BLaER1 treated with 17β-estradiol and CSF1 and Interleukin-3, amounts not matched to agents 10 nM and 100 nM (cell line): ENCODE data around the gene PRKAR1A.
A peak's percentile ranks its signal among the peaks of the same experiment; 100 is the strongest.
"Not testable (repeated sequence)": the region's sequence is repeated elsewhere in the genome, so short reads cannot be mapped to it uniquely, and the experiment has no call there.

Experiments used
- H3K27ac ChIP-seq, 11 experiments: shearing (Covaris generic); formaldehyde crosslinking; 2 replicates each; pipeline ENCODE4 v1.8.1; 2022
- H3K27me3 ChIP-seq, 11 experiments: shearing (Covaris generic); formaldehyde crosslinking; 2 replicates each; pipeline ENCODE4 v1.8.1; 2022
- H3K36me3 ChIP-seq, 11 experiments: shearing (Covaris generic); formaldehyde crosslinking; 2 replicates each; pipeline ENCODE4 v1.8.1; 2022
- H3K4me1 ChIP-seq, 10 experiments: shearing (Covaris generic); formaldehyde crosslinking; 2 replicates each; pipeline ENCODE4 v1.8.1; 2022
- H3K4me2 ChIP-seq, 11 experiments: shearing (Covaris generic); formaldehyde crosslinking; 2 replicates each; pipeline ENCODE4 v1.8.1; 2022
- H3K4me3 ChIP-seq, 10 experiments: shearing (Covaris generic); formaldehyde crosslinking; 2 replicates each; pipeline ENCODE4 v1.8.1; 2022
- H3K9ac ChIP-seq, 11 experiments: shearing (Covaris generic); formaldehyde crosslinking; 2 replicates each; pipeline ENCODE4 v1.8.1; 2022
- H3K9me3 ChIP-seq, 11 experiments: shearing (Covaris generic); formaldehyde crosslinking; replicated peaks in 1 of 11; 2 replicates each; pipeline ENCODE4 v1.8.1; 2022
- H4K20me1 ChIP-seq, 11 experiments: shearing (Covaris generic); formaldehyde crosslinking; 2 replicates each; pipeline ENCODE4 v1.8.1; 2022
- Cebpa-rat ChIP-seq, 11 experiments: shearing (Covaris generic); IDR thresholded peaks; 2 replicates each; pipeline ENCODE4 v1.8.1; 2022

PRKAR1A gene

DNA sequence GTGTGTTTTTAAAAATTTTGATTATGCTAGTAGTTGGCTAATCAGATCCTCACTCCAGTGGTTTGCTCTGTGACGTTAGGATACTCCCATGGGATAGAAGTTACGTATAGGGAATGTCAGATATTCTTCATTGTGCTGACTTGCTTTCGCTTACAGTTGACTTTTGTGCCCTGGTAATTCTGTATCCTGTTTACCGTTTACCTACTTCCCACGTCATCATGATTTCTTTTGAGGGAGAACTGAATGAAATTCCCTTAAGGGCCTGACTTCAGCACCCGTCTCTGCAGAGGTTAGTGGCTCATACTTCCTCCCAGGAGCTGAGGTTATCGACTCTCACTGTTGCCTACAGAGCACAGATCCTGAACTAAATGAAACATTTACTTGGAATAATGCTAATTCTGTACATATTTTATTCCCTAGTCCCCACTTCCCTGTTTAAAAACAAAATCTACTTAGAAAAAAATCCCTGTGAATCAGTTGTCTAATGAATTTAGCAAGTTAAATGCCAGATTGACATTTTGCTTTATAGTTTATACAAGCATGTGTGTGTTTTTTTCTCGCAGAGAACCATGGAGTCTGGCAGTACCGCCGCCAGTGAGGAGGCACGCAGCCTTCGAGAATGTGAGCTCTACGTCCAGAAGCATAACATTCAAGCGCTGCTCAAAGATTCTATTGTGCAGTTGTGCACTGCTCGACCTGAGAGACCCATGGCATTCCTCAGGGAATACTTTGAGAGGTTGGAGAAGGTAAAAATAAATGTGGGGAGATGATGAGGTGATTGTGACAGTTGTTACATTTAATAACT lies 2.8 kb downstream of the PRKAR1A start:
- no peak for TF ChIP-seq Cebpa-rat (IDR thresholded peaks at IDR 0.05)
- peak overlapping the region; percentile 87 to 99 (median 95) for H3K4me2 ChIP-seq
- H3K9me3 ChIP-seq, result peaks cover 13 to 28% (median 16%) of the 10 kb centered on the region in 11 experiments; a peak in 20 of 22 replicates
- H3K27me3 ChIP-seq, result no peaks in the 10 kb centered on the region; a peak in 1 of 22 replicates
- peak overlapping the region; percentile 8 to 98 (median 92); a peak in 17 of 22 replicates for H3K27ac ChIP-seq
- peaks cover 25 to 60% (median 42%) of the 10 kb centered on the region in 10 experiments for H3K4me1 ChIP-seq
- H3K4me3 ChIP-seq, result peak overlapping the region; percentile 78 to 97 (median 92)
- H3K36me3 ChIP-seq, result peaks cover 43 to 50% (median 48%) of the 10 kb centered on the region in 11 experiments
- H4K20me1 ChIP-seq, result peaks cover 26 to 69% (median 51%) of the 10 kb centered on the region in 11 experiments; a peak in 21 of 22 replicates
- peak overlapping the region; percentile 85 to 98 (median 92); a peak in 21 of 22 replicates for H3K9ac ChIP-seq

DNA sequence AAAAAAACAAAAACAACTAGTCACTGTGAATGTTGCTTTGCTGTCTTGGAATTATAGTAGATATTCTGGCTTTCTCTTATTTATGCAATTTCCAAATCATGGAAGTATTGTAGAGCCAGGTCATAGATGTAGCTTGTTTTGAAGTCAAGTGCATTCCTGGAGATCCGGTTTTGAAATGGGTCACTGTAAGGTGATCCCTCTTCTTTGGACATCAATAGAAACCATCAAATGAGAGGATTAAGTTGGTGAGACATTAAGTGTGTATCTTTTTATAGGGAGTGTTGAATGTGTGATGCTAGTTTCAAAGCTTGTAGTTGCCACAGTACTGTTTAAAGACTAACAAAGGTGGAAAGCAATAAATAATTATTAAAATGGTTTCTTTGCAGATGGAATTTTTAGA lies 4.5 kb downstream of the PRKAR1A start:
- TF ChIP-seq Cebpa-rat (IDR thresholded peaks at IDR 0.05), result no peak
- no peak overlapping the region for H3K4me3 ChIP-seq
- H3K27me3 ChIP-seq, result no peaks in the 10 kb centered on the region
- peaks cover 13 to 28% (median 16%) of the 10 kb centered on the region in 11 experiments; a peak in 20 of 22 replicates for H3K9me3 ChIP-seq
- no peak overlapping the region for H3K9ac ChIP-seq
- H4K20me1 ChIP-seq, result peaks cover 33 to 86% (median 68%) of the 10 kb centered on the region in 11 experiments
- no peak overlapping the region for H3K27ac ChIP-seq
- no peak overlapping the region for H3K4me2 ChIP-seq
- H3K4me1 ChIP-seq, result peaks cover 18 to 45% (median 27%) of the 10 kb centered on the region in 10 experiments
- peaks cover 56 to 67% (median 64%) of the 10 kb centered on the region in 11 experiments for H3K36me3 ChIP-seq

DNA sequence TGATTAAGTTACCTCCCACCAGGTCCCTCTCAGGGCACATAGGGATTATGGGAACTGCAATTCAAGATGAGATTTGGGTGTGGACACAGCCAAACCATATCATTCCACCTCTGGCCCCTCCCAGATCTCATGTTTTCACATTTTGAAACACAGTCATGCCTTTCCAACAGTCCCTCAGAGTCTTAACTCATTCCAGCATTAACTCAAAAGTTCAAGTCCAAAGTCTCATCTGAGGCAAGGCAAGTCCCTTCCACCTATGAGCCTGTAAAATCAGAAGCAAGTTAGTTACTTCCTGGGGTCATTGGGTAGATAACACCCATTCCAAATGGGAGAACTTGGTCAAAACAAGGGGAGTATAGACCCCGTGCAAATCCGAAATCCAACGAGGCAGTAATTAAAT lies 5.4 kb downstream of the PRKAR1A start:
- peak overlapping the region in 2 of 11 experiments; percentile 43 to 53; a peak in 2 of 22 replicates for H3K4me2 ChIP-seq
- H3K9ac ChIP-seq, H3K4me3 ChIP-seq, H3K27ac ChIP-seq, H3K27me3 ChIP-seq: not testable (repeated sequence)
- H3K4me1 ChIP-seq, result peaks cover 18 to 45% (median 27%) of the 10 kb centered on the region in 10 experiments
- H4K20me1 ChIP-seq, result peaks cover 41 to 94% (median 77%) of the 10 kb centered on the region in 11 experiments
- H3K36me3 ChIP-seq, result peaks cover 63 to 76% (median 73%) of the 10 kb centered on the region in 11 experiments
- H3K9me3 ChIP-seq, result peaks cover 13 to 28% (median 16%) of the 10 kb centered on the region in 11 experiments; a peak in 20 of 22 replicates

DNA sequence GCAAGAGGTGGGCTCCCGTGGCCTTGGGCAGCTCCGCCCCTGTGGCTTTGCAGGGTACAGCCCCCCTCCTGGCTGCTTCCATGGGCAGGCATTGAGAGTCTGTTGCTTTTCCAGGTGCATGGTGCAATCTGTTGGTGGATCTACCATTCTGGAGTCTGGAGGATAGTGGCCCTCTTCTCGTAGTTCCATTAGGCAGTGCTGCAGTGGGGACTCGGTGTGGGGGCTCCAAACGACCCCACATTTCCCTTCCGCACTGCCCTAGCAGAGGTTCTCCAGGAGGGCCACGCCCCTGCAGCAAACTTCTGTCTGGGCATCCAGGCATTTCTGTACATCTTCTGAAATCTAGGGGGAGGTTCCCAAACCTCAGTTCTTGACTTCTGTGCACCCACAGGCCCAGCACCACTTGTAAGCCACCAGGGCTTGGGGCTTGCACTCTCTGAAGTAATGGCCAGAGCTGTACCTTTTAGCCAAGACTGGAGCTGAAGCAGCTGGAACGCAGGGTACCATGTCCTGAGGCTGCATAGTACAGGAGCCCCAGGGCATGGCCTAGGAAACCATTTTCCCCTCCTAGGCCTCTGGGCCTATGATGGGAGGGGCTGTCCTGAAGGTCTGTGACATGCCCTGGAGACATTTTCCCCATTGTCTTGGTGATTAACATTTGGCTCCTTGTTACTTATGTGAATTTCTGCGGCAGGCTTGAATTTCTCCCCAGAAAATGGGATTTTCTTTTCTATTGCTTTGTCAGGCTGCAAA lies 6.0 kb downstream of the PRKAR1A start:
- H4K20me1 ChIP-seq, result peaks cover 43 to 100% (median 78%) of the 10 kb centered on the region in 11 experiments
- no peaks in the 10 kb centered on the region for H3K27me3 ChIP-seq
- TF ChIP-seq Cebpa-rat (IDR thresholded peaks at IDR 0.05), result no peak
- peaks cover 13 to 28% (median 16%) of the 10 kb centered on the region in 11 experiments; a peak in 20 of 22 replicates for H3K9me3 ChIP-seq
- H3K36me3 ChIP-seq, result peaks cover 69 to 82% (median 79%) of the 10 kb centered on the region in 11 experiments
- no peak overlapping the region for H3K9ac ChIP-seq
- peaks cover 18 to 45% (median 27%) of the 10 kb centered on the region in 10 experiments for H3K4me1 ChIP-seq
- no peak overlapping the region for H3K27ac ChIP-seq
- peak overlapping the region in 5 of 11 experiments; percentile 14 to 53 (median 34); a peak in 6 of 22 replicates for H3K4me2 ChIP-seq
- peak overlapping the region in 1 of 10 experiments; percentile 9; a peak in 2 of 20 replicates for H3K4me3 ChIP-seq

DNA sequence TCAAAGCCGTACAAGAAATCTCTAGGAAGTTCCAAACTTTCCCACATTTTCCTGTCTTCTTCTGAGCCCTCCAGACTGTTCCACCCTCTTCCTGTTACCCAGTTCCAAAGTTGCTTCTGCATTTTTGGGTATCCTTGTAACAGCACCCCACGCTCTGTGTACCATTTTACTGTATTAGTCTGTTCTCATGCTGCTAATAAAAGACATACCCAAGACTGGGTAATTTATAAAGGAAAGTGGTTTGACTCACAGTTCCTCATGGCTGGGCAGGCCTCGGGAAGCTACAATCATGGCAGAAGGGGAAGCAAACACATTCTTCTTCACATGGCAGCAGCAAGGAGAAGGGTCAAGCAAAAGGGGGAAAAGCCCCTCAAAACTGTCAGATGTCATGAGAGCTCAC lies 6.8 kb downstream of the PRKAR1A start:
- H3K27ac ChIP-seq, H3K27me3 ChIP-seq, H3K4me3 ChIP-seq, H3K9ac ChIP-seq: not testable (repeated sequence)
- peaks cover 34 to 100% (median 75%) of the 10 kb centered on the region in 11 experiments for H4K20me1 ChIP-seq
- H3K9me3 ChIP-seq, result peaks cover 13 to 28% (median 16%) of the 10 kb centered on the region in 11 experiments; a peak in 20 of 22 replicates
- H3K4me1 ChIP-seq, result peaks cover 15 to 45% (median 25%) of the 10 kb centered on the region in 10 experiments
- peaks cover 77 to 90% (median 87%) of the 10 kb centered on the region in 11 experiments for H3K36me3 ChIP-seq
- peak overlapping the region in 5 of 11 experiments; percentile 14 to 53 (median 34); a peak in 3 of 22 replicates for H3K4me2 ChIP-seq

GRCh38 chr17:68519911-68520310 lies 7.7 kb downstream of the PRKAR1A start:
- Histone ChIP-seq H4K20me1 (peaks cover 26 to 100% (median 66%) of the 10 kb centered on the region in 11 experiments; a peak in 21 of 22 replicates), H3K4me1 (peaks cover 6 to 39% (median 16%) of the 10 kb centered on the region in 10 experiments), H3K4me2 (no peak overlapping the region), H3K36me3 (peaks cover 86 to 99% (median 96%) of the 10 kb centered on the region in 11 experiments), H3K27ac (no peak overlapping the region), H3K9me3 (peaks cover 13 to 28% (median 16%) of the 10 kb centered on the region in 11 experiments; a peak in 20 of 22 replicates), H3K9ac (no peak overlapping the region), H3K27me3 (no peaks in the 10 kb centered on the region), H3K4me3 (no peak overlapping the region)
- TF ChIP-seq Cebpa-rat (IDR thresholded peaks at IDR 0.05), result no peak

DNA sequence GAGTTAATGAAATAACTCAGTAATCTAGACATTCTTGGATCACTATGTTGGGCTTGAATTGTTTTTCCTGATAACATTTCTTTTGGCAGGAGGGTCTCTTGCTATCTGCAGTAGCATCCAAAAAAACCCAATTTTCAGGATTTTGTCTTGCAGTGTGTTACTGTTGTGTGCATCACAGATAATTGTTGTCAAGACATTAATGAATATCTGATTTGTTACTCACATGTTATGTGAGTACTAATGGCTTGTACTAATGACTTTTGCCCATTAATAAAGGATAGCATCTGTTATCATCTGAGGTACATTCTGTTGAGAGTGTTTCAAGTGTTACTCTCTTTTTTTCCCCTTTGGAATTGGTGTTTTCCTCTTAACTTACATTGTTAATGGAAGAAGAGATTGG lies 10.0 kb downstream of the PRKAR1A start:
- H3K9me3 ChIP-seq, result peaks cover 12 to 21% (median 13%) of the 10 kb centered on the region in 11 experiments; a peak in 20 of 22 replicates
- H3K4me3 ChIP-seq, result no peak overlapping the region
- no peaks in the 10 kb centered on the region for H3K27me3 ChIP-seq
- no peak for TF ChIP-seq Cebpa-rat (IDR thresholded peaks at IDR 0.05)
- H3K36me3 ChIP-seq, result peaks cover 94 to 100% (median 99%) of the 10 kb centered on the region in 11 experiments
- no peak overlapping the region for H3K4me2 ChIP-seq
- H3K4me1 ChIP-seq, result peaks cover 0 to 20% (median 8%) of the 10 kb centered on the region in 10 experiments; a peak in 13 of 20 replicates
- peaks cover 21 to 100% (median 62%) of the 10 kb centered on the region in 11 experiments; a peak in 20 of 22 replicates for H4K20me1 ChIP-seq
- peak overlapping the region in 1 of 11 experiments; percentile 14; a peak in 1 of 22 replicates for H3K27ac ChIP-seq
- no peak overlapping the region for H3K9ac ChIP-seq

DNA sequence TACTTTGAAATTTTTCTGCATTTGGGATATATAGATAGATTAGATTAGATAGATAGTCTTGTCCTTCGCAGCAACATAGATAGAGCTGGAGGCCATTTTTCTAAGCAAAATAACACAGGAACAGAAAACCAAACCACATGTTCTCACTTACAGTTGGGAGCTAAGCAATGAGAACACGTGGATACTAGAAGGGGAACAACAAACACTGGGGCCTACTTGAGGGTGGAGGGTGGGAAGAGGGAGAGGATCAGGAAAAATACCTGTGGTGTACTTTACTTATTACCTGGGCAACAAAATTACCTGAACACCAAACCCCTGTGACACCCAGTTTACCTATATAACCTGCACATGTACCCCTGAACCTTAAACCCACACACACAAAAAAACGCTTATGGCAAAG lies 14.3 kb downstream of the PRKAR1A start:
- peaks cover 97 to 100% (median 99%) of the 10 kb centered on the region in 11 experiments for H3K36me3 ChIP-seq
- H3K4me3 ChIP-seq, result no peak overlapping the region
- H3K27me3 ChIP-seq, result no peaks in the 10 kb centered on the region
- H3K9ac ChIP-seq, result no peak overlapping the region
- H3K4me1 ChIP-seq, result no peaks in the 10 kb centered on the region
- no peak for TF ChIP-seq Cebpa-rat (IDR thresholded peaks at IDR 0.05)
- no peak overlapping the region for H3K27ac ChIP-seq
- H3K4me2 ChIP-seq, result no peak overlapping the region
- no peaks in the 10 kb centered on the region for H3K9me3 ChIP-seq
- H4K20me1 ChIP-seq, result peaks cover 13 to 100% (median 34%) of the 10 kb centered on the region in 11 experiments; a peak in 18 of 22 replicates
